GM12891 (cell line): Measurements from ENCODE around the gene TIMP1.

Experiments
- POLR2A ChIP-seq: IDR thresholded peaks from 2 replicates; pipeline ENCODE4 v1.6.1; 2011; ENCODE audit warnings: low read depth, low read length, control low read depth
- POLR2AphosphoS5 ChIP-seq: IDR thresholded peaks from 2 replicates; pipeline ENCODE4 v1.6.1; 2011; ENCODE audit warnings: low read depth, low read length, control low read depth
- SPI1 ChIP-seq: IDR thresholded peaks from 2 replicates; pipeline ENCODE4 v1.6.1; 2011; ENCODE audit warnings: low read depth, low read length, control low read depth
- TAF1 ChIP-seq: IDR thresholded peaks from 2 replicates; pipeline ENCODE4 v1.6.1; 2011; ENCODE audit warnings: low read depth, low read length, control low read depth

DNA sequence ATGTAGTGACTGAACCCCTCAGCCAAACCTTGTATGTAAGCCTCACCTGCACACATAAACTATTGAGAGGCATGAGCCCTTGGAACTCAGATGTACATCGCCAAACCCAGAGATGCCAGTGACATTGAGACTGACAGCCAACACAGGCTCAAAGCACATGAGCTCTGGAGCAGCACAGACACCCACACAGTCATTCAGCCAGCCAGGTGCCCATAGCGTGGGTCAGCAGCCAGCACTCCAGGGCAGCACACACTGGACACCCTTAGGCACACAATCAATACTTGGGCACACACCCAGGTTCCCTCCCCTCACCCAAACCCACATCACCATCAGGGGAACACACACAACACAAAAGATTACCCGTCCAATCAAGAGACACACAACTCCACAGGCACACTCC, 4.3 kb upstream of the TIMP1 start:
- TF ChIP-seq TAF1 (no peak), SPI1 (no peak), POLR2A (no peak), POLR2AphosphoS5 (no peak)
